Measurements from ENCODE around the gene MAD1L1.

Gene MAD1L1

GRCh38 chr7:2198760-2199159 is 34.0 kb downstream of the MAD1L1 start:
- no peak for DNase-seq

- DNase-seq = peak; percentile 15
Observed at GRCh38 chr7:2198206-2198605, 34.5 kb downstream of the MAD1L1 start.

GRCh38 chr7:2197436-2198155 is 35.1 kb downstream of the MAD1L1 start:
- no peak for DNase-seq

- no peak for DNase-seq
Observed at GRCh38 chr7:2196381-2197378, 36.1 kb downstream of the MAD1L1 start.

GRCh38 chr7:2195400-2196246 is 37.1 kb downstream of the MAD1L1 start:
- no peak for DNase-seq

- DNase-seq = peak; percentile 45
Observed at GRCh38 chr7:2193575-2194305, 39.0 kb downstream of the MAD1L1 start.

- peak; percentile 94 for DNase-seq
Observed at GRCh38 chr7:2192831-2193534, 39.8 kb downstream of the MAD1L1 start.

- no peak for DNase-seq
Observed at GRCh38 chr7:2191016-2191415, 41.7 kb downstream of the MAD1L1 start.

GRCh38 chr7:2190531-2190930 is 42.2 kb downstream of the MAD1L1 start:
- no peak for DNase-seq

GRCh38 chr7:2186166-2186565 is 46.6 kb downstream of the MAD1L1 start:
- no peak for DNase-seq

GRCh38 chr7:2185715-2186114 is 47.0 kb downstream of the MAD1L1 start:
- no peak for DNase-seq

GRCh38 chr7:2182461-2182860 is 50.3 kb downstream of the MAD1L1 start:
- no peak for DNase-seq

- no peak for DNase-seq
Observed at GRCh38 chr7:2181077-2181854, 51.5 kb downstream of the MAD1L1 start.

- no peak for DNase-seq
Observed at GRCh38 chr7:2180081-2180480, 52.7 kb downstream of the MAD1L1 start.

- no peak for DNase-seq
Observed at GRCh38 chr7:2175514-2175913, 57.2 kb downstream of the MAD1L1 start.

- no peak for DNase-seq
Observed at GRCh38 chr7:2175091-2175490, 57.7 kb downstream of the MAD1L1 start.

GRCh38 chr7:2173189-2173827 is 59.4 kb downstream of the MAD1L1 start:
- DNase-seq = peak; percentile 6

- no peak for DNase-seq
Observed at GRCh38 chr7:2172311-2173188, 60.2 kb downstream of the MAD1L1 start.

GRCh38 chr7:2171855-2172254 is 60.9 kb downstream of the MAD1L1 start:
- no peak for DNase-seq
